K562 (cell line): ENCODE data around the gene UBR7. TPM values are rescaled to one million over a fixed set of nuclear protein-coding genes. Genes with fewer than 3 reads are reported as not detected.

Experiments
- ATAC-seq: fragments of 200-7000 bp; cut with Tn5 transposase; 3 replicates; pipeline ENCODE4 v1.9.1; 2020; ENCODE audit warnings: moderate library complexity
- BruUV-seq: library from RNA; stranded (reverse); fragments of 400-500 nt; replicated peaks from 2 replicates; lab custom pipeline; 2021; lab: Mats Ljungman, UMichigan
- CTCF ChIA-PET: fragments of 300-600 bp; formaldehyde crosslinking; extraction: SDS; loops from one replicate; lab custom pipeline; 2021; ENCODE audit warnings: low intra/inter-chr PET ratio; lab: Yijun Ruan, JAX
- POLR2A ChIA-PET: fragments of 300-600, 350-650 bp; sonication (Branson Sonifier 250); formaldehyde crosslinking; extraction: SDS; loops from one replicate; lab custom pipeline; 2021; ENCODE audit warnings: antibody characterized with exemption, inconsistent platforms; lab: Yijun Ruan, JAX
- DNase-seq, 4 experiments: peaks; one replicate each; pipeline versions ENCODE4 v3.0.0 to v3.0.0-alpha.2; 2011 to 2018; ENCODE audit warnings: low spot score in 3 of 4, mixed read lengths in 3 of 4; ENCODE audit errors: extremely low read depth in 1 of 4
- FAIRE-seq: peaks from 2 replicates; lab custom pipeline; 2011; peaks lifted over from hg19 to GRCh38; lab: Jason Lieb, UNC
- H2AFZ ChIP-seq: 2 replicates; pipeline ENCODE4 v1.6.0; 2011; ENCODE audit warnings: low read depth, low read length, control low read depth, inconsistent platforms
- H3K27ac ChIP-seq: fragments of 200-600 bp; 3 replicates; pipeline ENCODE4 v1.8.0; 2011; ENCODE audit warnings: low read depth, mild to moderate bottlenecking, control low read depth, inconsistent platforms, low read length, moderate library complexity, mixed read lengths; ENCODE audit errors: extremely low read depth
- H3K27me3 ChIP-seq, 2 experiments: fragments of 300-600 bp in 1 of 2; 2 replicates in 1 of 2; 3 replicates in 1 of 2; pipeline versions ENCODE4 v1.6.0 to v1.8.0; 2011; ENCODE audit warnings: inconsistent platforms in 2 of 2, low read length in 2 of 2, mild to moderate bottlenecking in 1 of 2, mixed read lengths in 1 of 2, moderate library complexity in 1 of 2; ENCODE audit not compliant: control insufficient read depth in 2 of 2, insufficient read depth in 2 of 2
- H3K36me3 ChIP-seq: fragments of 300-600 bp; 3 replicates; pipeline ENCODE4 v1.8.0; 2011; ENCODE audit warnings: mild to moderate bottlenecking, low read length, inconsistent platforms; ENCODE audit not compliant: control insufficient read depth, insufficient read depth
- H3K4me1 ChIP-seq, 2 experiments: fragments of 200-600 bp in 1 of 2; replicated peaks in 1 of 2; 2 replicates in 1 of 2; 3 replicates in 1 of 2; pipeline versions ENCODE4 v1.5.1 to v1.8.0; 2011; ENCODE audit warnings: inconsistent platforms in 2 of 2, low read length in 2 of 2, mild to moderate bottlenecking in 1 of 2, mixed read lengths in 1 of 2, moderate library complexity in 1 of 2; ENCODE audit not compliant: control insufficient read depth in 2 of 2, insufficient read depth in 2 of 2
- H3K4me2 ChIP-seq: 2 replicates; pipeline ENCODE4 v1.6.1; 2011; ENCODE audit warnings: low read length, control low read depth, inconsistent platforms, mixed read lengths; ENCODE audit not compliant: insufficient read depth
- H3K4me3 ChIP-seq: fragments of 200-600 bp; sonication (generic), shearing (Covaris generic); 2 replicates; pipeline ENCODE4 v1.5.1; 2016; ENCODE audit warnings: control low read depth, inconsistent platforms
- H3K79me2 ChIP-seq: fragments of 200-600 bp; 3 replicates; pipeline ENCODE4 v1.8.0; 2011; ENCODE audit warnings: low read length, inconsistent platforms; ENCODE audit not compliant: control insufficient read depth, insufficient read depth
- H3K9ac ChIP-seq, 2 experiments: 2 replicates each; pipeline versions ENCODE4 v1.6.0 to v1.6.1; 2011; ENCODE audit warnings: low read depth in 2 of 2, low read length in 2 of 2, control low read depth in 1 of 2, inconsistent platforms in 1 of 2, mild to moderate bottlenecking in 1 of 2, mixed read lengths in 1 of 2; ENCODE audit not compliant: insufficient read depth in 1 of 2
- H3K9me1 ChIP-seq: one replicate; pipeline ENCODE4 v1.6.0; 2011; ENCODE audit warnings: inconsistent platforms, mild to moderate bottlenecking, low read length, moderate library complexity; ENCODE audit not compliant: control insufficient read depth, insufficient read depth
- H3K9me3 ChIP-seq: replicated peaks from 2 replicates; pipeline ENCODE4 v1.5.1; 2011; ENCODE audit warnings: low read depth, low read length, inconsistent platforms; ENCODE audit not compliant: control insufficient read depth, insufficient read depth
- H4K20me1 ChIP-seq: replicated peaks from 2 replicates; pipeline ENCODE4 v1.6.1; 2011; ENCODE audit warnings: low read length, inconsistent platforms, mixed read lengths; ENCODE audit not compliant: control insufficient read depth, insufficient read depth
- BHLHE40 ChIP-seq: IDR thresholded peaks from 2 replicates; pipeline ENCODE4 v1.6.1; 2011; ENCODE audit warnings: low read length, improper control_type of control experiment
- E2F8 ChIP-seq: fragments of 450-650 bp; IDR thresholded peaks from 2 replicates; pipeline ENCODE4 v1.7.1; 2018; ENCODE audit warnings: mild to moderate bottlenecking, low read depth; ENCODE audit not compliant: partially characterized antibody
- FOXO4 ChIP-seq: fragments of 450-650 bp; formaldehyde crosslinking; IDR thresholded peaks from 2 replicates; pipeline ENCODE4 v1.4.0; 2020; ENCODE audit warnings: mild to moderate bottlenecking, moderate library complexity
- HMGN3 ChIP-seq: IDR thresholded peaks from 2 replicates; pipeline ENCODE4 v1.6.1; 2011; ENCODE audit warnings: borderline replicate concordance, low read depth, mild to moderate bottlenecking, mixed read lengths, low read length; ENCODE audit not compliant: insufficient read length; ENCODE audit errors: extremely low read depth
- MTA3 ChIP-seq: fragments of 450-650 bp; formaldehyde crosslinking; IDR thresholded peaks from 2 replicates; pipeline ENCODE4 v1.6.1; 2017; ENCODE audit warnings: mild to moderate bottlenecking, borderline replicate concordance
- NR1H2 ChIP-seq: sonication (generic); formaldehyde crosslinking; IDR thresholded peaks from 2 replicates; pipeline ENCODE4 v1.4.0; 2020; ENCODE audit warnings: mild to moderate bottlenecking, missing genetic modification reagents
- RUNX1 ChIP-seq: sonication (generic); IDR thresholded peaks from 2 replicates; pipeline ENCODE4 v1.6.1; 2016; ENCODE audit warnings: antibody characterized with exemption, low read depth
- STAT5B ChIP-seq: fragments of 250-450 bp; sonication (Bioruptor Pico); IDR thresholded peaks from 2 replicates; pipeline ENCODE4 v1.8.0; 2021; ENCODE audit warnings: mild to moderate bottlenecking, inconsistent platforms
- ZC3H4 ChIP-seq: sonication (generic); formaldehyde crosslinking; IDR thresholded peaks from 2 replicates; pipeline ENCODE4 v1.9.0; 2021; ENCODE audit warnings: missing genetic modification reagents, borderline replicate concordance
- ZNF253 ChIP-seq: fragments of 250-450 bp; sonication (Bioruptor Pico); conservative IDR thresholded peaks from 2 replicates; pipeline ENCODE4 v1.6.1; 2021; ENCODE audit warnings: mild to moderate bottlenecking
- WGBS: fragments of 100-300 bp; shearing (Covaris generic); methylation state at CpG from one replicate; pipeline ENCODE4 v1.1.6; 2016; ENCODE audit warnings: low coverage, mixed read lengths; ENCODE audit not compliant: insufficient coverage; ENCODE audit errors: missing lambda C conversion rate; 5-methylcytosine and 5-hydroxymethylcytosine counted together
- in situ Hi-C: fragments of 300-500 bp; cut with MboI; formaldehyde crosslinking; loops from 4 replicates; pipeline ENCODE4 v1.15.0; 2018; ENCODE audit warnings: inconsistent platforms, mixed read lengths
- intact Hi-C: fragments of 100-400 bp; cut with micrococcal nuclease; formaldehyde crosslinking; loops from 2 replicates; pipeline ENCODE4 v1.14.2; 2022
- polyA plus RNA-seq, 8 experiments: library from polyadenylated mRNA; depleted of rRNA in 4 of 8; stranded (reverse) in 5 of 8; unstranded in 3 of 8; fragments of >200 nt; fragmentation: Nextera tagmentation in 2 of 8; fragmentation: Illumina TruSeq in 1 of 8; extraction: Ambion mirVana in 2 of 8; extraction: Trizol in 1 of 8; gene quantifications; 2 replicates each; pipeline versions ENCODE4 v1.2.1 to v1.2.3, GENCODE V29; 2011 to 2014; ENCODE audit warnings: inconsistent platforms in 1 of 8, missing spikeins in 1 of 8
- total RNA-seq, 7 experiments: library from RNA; depleted of rRNA in 6 of 7; stranded (reverse); fragments of >200 nt in 6 of 7; fragmentation: Illumina TruSeq in 2 of 7; extraction: Trizol in 2 of 7; gene quantifications; 2 replicates each; pipeline versions ENCODE4 v1.2.1 to v1.2.3, GENCODE V29; 2011 to 2021; ENCODE audit warnings: low replicate concordance in 1 of 7
- TF ChIP-seq, protein P1 (sequence below): fragments of 250-450 bp; sonication (Bioruptor Pico); IDR thresholded peaks from 2 replicates; pipeline ENCODE4 v1.5.0; 2021

The UBR7 gene
- total and polyA plus RNA-seq, 9 of the 15 experiments (the other 6 are each of a cell fraction or from before 2014, with no cell fraction given), result 12.5 to 63.0 (median 34.4) TPM

DNA sequence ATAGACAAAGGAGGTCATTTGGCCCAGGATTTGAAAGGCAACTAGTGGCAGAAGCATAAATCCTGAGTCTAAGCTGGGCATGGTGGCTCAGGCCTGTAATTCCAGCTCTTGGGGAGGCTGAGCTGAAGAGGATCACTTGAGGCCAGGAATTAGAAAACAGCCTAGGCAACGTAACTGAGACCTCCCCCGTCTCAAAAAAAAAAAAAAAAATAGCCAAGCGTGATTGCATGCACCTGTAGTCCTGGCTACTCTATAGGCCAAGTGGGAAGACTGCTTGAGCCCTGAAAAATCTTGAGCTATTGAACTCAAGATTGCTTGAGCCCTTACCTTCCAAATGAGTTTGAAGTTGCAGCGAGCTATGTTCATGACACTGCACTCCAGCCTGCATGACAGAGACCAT is 8.0 kb upstream of the UBR7 start (continued):
- TF ChIP-seq FOXO4 (no peak), ZNF253 (CRISPR knock-in tag) (no peak), ZC3H4 (no peak), RUNX1 (no peak), BHLHE40 (no peak)

DNA sequence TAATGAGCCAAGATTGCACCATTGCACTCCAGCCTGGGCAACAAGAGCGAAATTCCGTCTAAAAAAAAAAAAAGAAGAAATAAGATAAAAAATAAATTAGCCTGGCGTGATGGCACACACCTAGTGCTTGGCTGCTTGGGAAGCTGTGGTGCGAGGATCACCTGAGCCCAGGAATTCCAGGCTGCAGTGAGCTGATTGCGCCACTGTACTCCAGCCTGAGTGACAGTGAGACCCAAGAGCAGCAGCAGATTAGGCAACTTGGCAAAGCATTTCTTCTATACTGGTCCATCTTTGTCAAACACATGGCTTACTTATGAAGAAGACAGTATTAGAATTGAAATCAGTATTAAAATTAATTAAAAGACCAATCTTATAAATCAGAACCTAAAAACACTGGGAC is 6.5 kb upstream of the UBR7 start:
- peaks cover 23% of the 10 kb centered on the region for H3K79me2 ChIP-seq
- POLR2A ChIA-PET, result no interaction called here
- H3K9ac ChIP-seq, result no peak overlapping the region
- CTCF ChIA-PET, result no interaction called here
- H3K9me3 ChIP-seq, result no peaks in the 10 kb centered on the region
- H2AFZ ChIP-seq, result no peak overlapping the region
- H3K4me3 ChIP-seq, result no peak overlapping the region
- no TSS peak for BruUV-seq
- H3K4me2 ChIP-seq, result no peak overlapping the region
- in situ Hi-C loops, result no loop called here
- H3K4me1 ChIP-seq, result peaks cover 0 to 7% of the 10 kb centered on the region in 2 experiments; a peak in 1 of 5 replicates
- H3K27me3 ChIP-seq, result no peaks in the 10 kb centered on the region
- H3K9me1 ChIP-seq, result no peaks in the 10 kb centered on the region
- no peak for FAIRE-seq
- H3K27ac ChIP-seq, result no peak overlapping the region
- intact Hi-C loops, result no loop called here
- no peak for ATAC-seq
- 92% methylated on average over 2 of the region's 5 CpGs for WGBS
- no peaks in the 10 kb centered on the region for H4K20me1 ChIP-seq
- H3K36me3 ChIP-seq, result peaks cover 20% of the 10 kb centered on the region; the same call in 1 of the 3 replicates
- DNase-seq, result no peak
- TF ChIP-seq NR1H2 (CRISPR knock-in tag), result no peak
- TF ChIP-seq E2F8, result no peak
- no peak for TF ChIP-seq HMGN3
- TF ChIP-seq, protein P1, sequence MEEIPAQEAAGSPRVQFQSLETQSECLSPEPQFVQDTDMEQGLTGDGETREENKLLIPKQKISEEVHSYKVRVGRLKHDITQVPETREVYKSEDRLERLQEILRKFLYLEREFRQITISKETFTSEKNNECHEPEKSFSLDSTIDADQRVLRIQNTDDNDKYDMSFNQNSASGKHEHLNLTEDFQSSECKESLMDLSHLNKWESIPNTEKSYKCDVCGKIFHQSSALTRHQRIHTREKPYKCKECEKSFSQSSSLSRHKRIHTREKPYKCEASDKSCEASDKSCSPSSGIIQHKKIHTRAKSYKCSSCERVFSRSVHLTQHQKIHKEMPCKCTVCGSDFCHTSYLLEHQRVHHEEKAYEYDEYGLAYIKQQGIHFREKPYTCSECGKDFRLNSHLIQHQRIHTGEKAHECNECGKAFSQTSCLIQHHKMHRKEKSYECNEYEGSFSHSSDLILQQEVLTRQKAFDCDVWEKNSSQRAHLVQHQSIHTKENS (CRISPR knock-in tag), result no peak
- TF ChIP-seq MTA3, result no peak
- no peak for TF ChIP-seq STAT5B (CRISPR knock-in tag)
